Right ventricle myocardium superior (tissue), 1 donor: ENCODE results near the gene HINT3. TPM values are rescaled to one million over a fixed set of nuclear protein-coding genes. Genes with fewer than 3 reads are reported as not detected.
"Not testable (repeated sequence)": the region's sequence is repeated elsewhere in the genome, so short reads cannot be mapped to it uniquely, and the experiment has no call there.

Experiments used
- ATAC-seq: fragments of 200-7000 bp; cut with Tn5 transposase; one replicate; pipeline ENCODE4 v1.9.1; 2020; ENCODE audit warnings: mild to moderate bottlenecking; ENCODE audit not compliant: poor library complexity
- DNase-seq: peaks from one replicate; pipeline ENCODE4 v3.0.0-alpha.2; 2020
- intact Hi-C: fragments of 100-400 bp; cut with DNase I; formaldehyde crosslinking; loops from one replicate; pipeline ENCODE4 v1.11.2; 2022
- long read RNA-seq: library from polyadenylated mRNA; unstranded; transcript quantifications from one replicate; pipeline ENCODE4 v2.0.0, GENCODE V29; 2021
- total RNA-seq: library from RNA; stranded (reverse); fragmentation: NEBNext Ultra II Directional; extraction: Animal tissue kit (Norgen Biotek cat#: 25700); gene quantifications from one replicate; pipeline ENCODE4 v1.2.1, GENCODE V29; 2021
- donor health status: DM: no; HTN: yes; CAD: no; lungs with severe emphysema.

Gene HINT3
- 33.5 TPM for total RNA-seq
- long read RNA-seq, transcript HINT3-201 (5 exons, 3,314 nt) = major isoform, 42 of 46 reads
- long read RNA-seq, partial matches to known transcripts = 0 of 46 reads
- long read RNA-seq, other reads (novel, unspliced or antisense) = 4 of 46 reads

DNA sequence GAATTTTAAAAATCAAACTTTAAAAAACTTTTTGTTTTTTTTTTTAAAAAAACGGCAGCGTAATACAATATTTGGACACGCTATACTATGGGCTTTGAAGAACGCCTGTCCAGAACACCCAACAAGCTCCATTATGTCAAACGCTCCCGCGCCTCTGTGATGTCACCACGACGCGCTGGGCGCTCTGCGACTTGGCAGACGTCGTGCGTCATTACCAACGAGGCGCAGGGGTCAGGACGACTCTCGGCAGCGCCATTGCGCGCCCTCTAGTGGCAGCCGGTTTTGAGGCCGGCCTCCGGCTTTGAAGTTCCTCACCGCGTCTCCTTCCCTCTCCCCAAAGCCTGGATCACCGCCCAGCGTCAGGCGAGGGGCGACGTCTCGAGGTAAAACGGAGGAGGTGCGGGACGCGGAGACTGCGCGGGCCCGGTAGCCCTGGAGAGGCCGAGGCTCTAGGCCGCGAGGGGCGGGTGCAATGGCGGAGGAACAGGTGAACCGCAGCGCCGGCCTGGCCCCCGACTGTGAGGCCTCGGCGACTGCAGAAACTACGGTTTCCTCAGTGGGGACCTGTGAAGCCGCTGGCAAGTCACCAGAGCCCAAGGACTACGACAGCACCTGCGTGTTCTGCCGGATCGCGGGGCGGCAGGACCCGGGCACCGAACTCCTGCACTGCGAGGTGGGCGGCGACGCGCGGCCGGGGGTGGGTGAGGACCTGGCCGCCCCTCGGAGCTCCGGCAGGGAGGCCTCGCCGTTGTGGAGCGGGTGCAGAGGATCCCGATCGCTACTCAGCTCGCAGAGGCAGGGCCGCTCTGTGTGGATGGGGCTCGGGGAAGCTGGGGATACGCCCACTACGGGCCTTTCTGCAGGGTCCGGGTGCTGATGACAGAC, at the start of gene HINT3:
HINT3 (plus strand) TSS at position 265 of the 885 bp plus-strand sequence; CDS start at position 473, 208 bp downstream.
- peak; percentile 99 for DNase-seq
- intact Hi-C loops = loop anchor here (5.0 kb wide), 1 partner anchor 159 kb away; no protein-coding TSS in a partner anchor
- ATAC-seq = peak; percentile 98

- intact Hi-C loops = no loop called here
- DNase-seq (no peak), ATAC-seq (no peak)
These were observed 46.0 kb upstream of the HINT3 start for GRCh38 chr6:125910527-125910926.

DNA sequence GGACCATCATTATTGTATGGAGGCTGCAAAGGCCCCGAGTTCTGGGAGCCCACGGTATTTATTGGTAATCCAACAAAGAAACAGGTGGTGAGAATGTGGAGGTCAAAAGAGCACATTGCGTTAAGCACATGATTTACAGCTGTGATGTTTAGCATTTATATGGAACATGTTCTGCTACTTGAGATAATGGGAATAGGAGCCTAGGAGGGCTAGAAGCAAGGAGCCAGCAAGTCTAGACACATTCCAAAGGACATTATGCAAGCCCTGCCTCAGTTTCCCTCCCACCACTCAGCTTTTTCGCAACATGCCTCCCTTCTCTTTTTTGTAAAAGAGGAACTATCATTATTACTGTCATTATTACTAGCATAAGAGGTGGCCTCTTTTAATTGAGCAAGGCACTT, 45.5 kb upstream of the HINT3 start:
- DNase-seq, ATAC-seq, intact Hi-C loops: not testable (repeated sequence)

- intact Hi-C loops, ATAC-seq, DNase-seq: not testable (repeated sequence)
These were observed 44.1 kb upstream of the HINT3 start for GRCh38 chr6:125912430-125912829.

DNA sequence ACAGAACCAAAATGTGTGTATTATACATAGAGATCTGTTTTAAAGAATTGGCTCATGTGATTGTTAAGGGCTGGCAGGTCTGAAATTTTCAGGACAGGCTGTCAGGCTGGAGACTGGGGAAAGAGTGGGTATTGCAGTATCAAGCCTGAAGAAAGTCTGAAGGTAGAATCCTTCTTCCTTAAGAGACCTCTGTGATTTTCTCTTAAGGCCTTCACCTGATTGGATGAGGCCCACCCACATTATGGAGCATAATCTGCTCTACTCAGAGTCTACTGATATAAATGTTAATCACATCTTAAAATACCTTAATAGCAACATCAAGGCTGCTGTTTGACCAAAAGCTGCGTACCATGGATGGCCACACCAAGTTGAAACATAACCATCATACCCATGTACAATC, 43.4 kb upstream of the HINT3 start:
- intact Hi-C loops = no loop called here
- no peak for DNase-seq
- ATAC-seq = no peak

DNA sequence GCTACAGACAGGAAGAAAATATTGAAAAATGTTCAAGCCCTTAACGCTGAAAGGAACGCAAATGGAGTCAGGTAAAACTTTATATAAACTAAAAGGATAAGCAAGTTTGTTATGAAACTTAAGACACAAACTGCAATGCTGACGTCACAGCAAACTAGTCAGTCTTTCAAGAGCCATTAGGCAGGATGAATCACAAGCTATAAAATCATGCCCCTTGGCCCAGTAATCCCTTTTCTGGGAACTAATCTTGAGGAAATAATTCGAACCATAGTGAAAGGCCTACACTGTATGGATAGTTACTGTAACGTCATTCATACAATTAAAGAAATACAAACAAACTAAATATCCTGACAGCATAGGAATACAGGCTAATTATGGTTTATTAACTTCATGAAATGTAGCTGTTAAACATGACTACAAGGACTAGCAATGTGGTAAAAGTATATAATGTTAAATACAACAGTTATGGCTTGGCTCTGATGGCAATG, 42.7 kb upstream of the HINT3 start:
- ATAC-seq = no peak
- DNase-seq = no peak
- intact Hi-C loops = no loop called here

DNA sequence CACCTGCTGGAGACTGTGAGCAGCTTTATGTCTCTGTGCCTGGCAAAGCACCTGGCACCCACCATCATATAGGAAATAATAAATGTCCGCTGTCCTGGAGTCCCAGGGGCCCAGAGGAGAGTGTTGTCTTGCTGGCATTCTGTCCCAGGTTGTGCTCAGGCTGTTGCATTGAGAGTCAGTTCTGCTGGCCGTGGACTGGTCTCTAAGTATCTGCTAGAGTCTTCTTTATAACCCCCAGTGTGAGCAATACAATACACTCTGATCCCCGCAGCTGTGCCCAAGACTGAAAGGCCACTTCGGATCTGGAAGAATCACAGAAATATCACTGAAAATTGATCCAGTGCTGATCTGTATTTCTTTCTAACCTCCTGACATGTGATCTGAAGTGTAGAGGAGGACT, 38.3 kb upstream of the HINT3 start:
- ATAC-seq (peak; percentile 20), DNase-seq (no peak)
- intact Hi-C loops = no loop called here

DNA sequence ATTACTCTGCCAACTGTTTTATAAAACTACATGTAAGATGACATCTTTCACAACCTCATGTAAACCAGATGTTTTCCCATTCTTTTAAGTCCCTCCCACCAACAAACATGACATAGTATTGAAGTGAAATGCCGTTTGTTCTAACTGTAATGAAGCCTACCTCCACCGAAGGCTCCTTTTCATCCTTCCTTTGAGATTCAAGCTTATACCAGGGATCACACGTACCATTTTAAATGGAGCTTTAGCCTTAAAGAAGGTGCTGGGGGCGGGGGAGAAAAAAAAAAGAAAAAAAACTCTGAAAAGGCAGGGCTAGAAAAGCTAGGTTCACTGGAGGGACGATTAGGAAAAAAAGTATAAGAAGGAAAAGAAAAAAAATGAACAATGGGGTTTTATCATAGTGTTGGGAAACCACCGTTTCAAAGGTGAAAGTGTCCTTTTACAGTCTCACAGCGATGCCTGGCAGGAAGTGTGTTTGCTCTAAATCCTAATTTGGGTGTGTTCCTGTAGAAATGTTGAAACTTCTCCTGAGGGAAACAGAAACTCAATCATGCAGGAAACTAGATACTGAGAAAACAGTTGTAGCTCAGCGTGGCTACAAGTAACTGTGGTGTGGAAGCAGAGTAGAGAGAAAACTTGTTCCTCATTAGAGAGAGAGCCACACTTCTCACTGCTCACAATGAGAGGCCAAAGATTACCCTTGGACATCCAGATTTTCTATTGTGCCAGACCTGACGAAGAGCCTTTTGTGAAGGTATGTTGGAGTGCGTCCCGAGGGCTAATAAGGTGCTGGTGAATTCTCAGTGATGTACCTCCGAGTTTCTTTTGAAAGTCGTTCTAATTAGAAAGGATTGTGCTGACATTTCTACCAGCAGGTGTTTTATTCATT, 37.6 kb upstream of the HINT3 start:
- ATAC-seq (peak; percentile 91), DNase-seq (no peak)
- intact Hi-C loops = no loop called here

DNA sequence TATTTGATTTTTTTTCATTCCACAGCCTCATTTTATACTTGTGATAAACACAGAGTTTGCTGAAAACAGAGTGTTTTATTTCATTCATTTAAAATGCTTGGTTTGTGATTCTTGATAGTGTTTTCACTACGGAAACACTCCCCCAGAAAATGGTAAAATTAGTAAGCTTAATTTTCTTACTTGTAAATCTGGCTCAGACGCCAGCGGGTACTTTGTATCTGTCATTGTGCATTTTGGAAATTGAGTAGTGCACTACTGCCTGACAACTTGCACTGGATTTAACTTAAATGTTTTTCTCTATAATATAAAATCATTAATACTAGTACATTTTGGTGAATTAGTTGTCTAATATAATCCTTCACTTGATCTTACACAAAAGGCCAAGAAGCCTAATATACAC, 37.0 kb upstream of the HINT3 start:
- DNase-seq (no peak), ATAC-seq (no peak)
- intact Hi-C loops = no loop called here

- DNase-seq (no peak), ATAC-seq (no peak)
- intact Hi-C loops = no loop called here
These were observed 34.2 kb upstream of the HINT3 start for GRCh38 chr6:125922322-125922860.

DNA sequence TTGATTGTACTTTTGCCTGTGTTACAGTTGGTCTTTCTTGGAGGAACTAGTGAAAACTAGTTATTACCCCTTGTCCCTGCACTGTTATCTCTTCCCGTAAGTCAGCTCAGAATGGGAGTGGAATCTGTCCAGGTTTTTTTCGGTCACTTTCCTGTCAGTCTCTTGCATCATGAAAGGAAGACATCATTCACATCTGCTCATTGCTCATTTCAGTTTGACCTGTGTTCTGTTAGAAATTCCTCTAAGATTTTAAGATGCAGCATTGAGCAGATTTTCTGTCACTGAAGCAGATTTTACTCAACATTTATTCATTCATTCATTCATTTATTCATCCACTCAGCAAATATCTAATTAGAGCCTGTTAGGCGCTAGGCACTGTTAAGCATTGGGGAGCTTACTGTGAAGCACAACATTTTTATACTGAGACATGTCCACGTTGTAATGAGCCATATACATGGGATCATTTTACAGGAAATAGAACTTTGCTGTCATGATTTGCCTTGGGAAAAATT, 33.1 kb upstream of the HINT3 start:
- DNase-seq = no peak

GRCh38 chr6:125924169-125924568, 32.4 kb upstream of the HINT3 start:
- intact Hi-C loops = no loop called here

More for the DNA sequence above, 33.1 kb upstream of the HINT3 start:
- intact Hi-C loops = no loop called here
- no peak for ATAC-seq

GRCh38 chr6:125924697-125925358, 31.7 kb upstream of the HINT3 start:
- intact Hi-C loops = no loop called here
- no peak for DNase-seq
- peak; percentile 45 for ATAC-seq

More at GRCh38 chr6:125924169-125924568, 32.4 kb upstream of the HINT3 start:
- DNase-seq = no peak
- ATAC-seq = peak; percentile 51

- ATAC-seq (no peak), DNase-seq (no peak)
- intact Hi-C loops = no loop called here
These were observed 29.9 kb upstream of the HINT3 start for GRCh38 chr6:125926711-125927110.

DNA sequence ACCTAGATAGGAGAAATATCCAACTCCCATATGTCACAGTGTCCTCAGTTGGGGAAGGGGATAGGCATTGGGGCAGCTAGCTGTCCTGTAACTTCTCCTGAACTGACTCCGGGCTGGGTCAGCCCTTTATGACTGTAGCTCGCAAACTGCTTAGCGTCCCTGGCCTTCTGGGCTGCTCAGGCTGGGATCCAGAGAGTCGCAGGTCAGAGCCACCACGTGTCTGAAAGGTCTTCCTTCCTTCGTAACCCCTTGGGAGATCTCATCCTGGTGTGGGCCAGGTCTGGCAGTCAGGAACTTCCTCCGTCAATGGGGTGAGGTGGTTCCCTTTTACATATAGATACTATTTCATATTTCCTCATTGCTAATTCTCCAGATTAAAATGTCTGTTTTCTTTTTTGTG, 28.8 kb upstream of the HINT3 start:
- DNase-seq (no peak), ATAC-seq (no peak)
- intact Hi-C loops = no loop called here

GRCh38 chr6:125930765-125931418, 25.7 kb upstream of the HINT3 start:
- ATAC-seq = no peak
- intact Hi-C loops = no loop called here
- DNase-seq = no peak

GRCh38 chr6:125931733-125932450, 24.7 kb upstream of the HINT3 start:
- intact Hi-C loops = no loop called here
- ATAC-seq (no peak), DNase-seq (no peak)
